ENCODE measurements around the gene SH3GL1. TPM values are rescaled to one million over a fixed set of nuclear protein-coding genes. Genes with fewer than 3 reads are reported as not detected.

SH3GL1 gene
- total RNA-seq, 1 donor from 2014 or later, result 115 TPM

GRCh38 chr19:4425537-4425936, 25.2 kb upstream of the SH3GL1 start:
- no peaks in the 10 kb centered on the region for H3K9me3 Mint-ChIP-seq (ENCODE audit: unreplicated experiment)
- H3K4me3 Mint-ChIP-seq (ENCODE audit: unreplicated experiment), result no peak overlapping the region
- DNase-seq (ENCODE audit: extremely low spot score, unreplicated experiment), result no peak
- peaks cover 5% of the 10 kb centered on the region for H3K36me3 Mint-ChIP-seq (ENCODE audit: unreplicated experiment)
- H3K4me1 Mint-ChIP-seq (ENCODE audit: unreplicated experiment), result no peaks in the 10 kb centered on the region
- no peak overlapping the region for H3K27ac Mint-ChIP-seq (ENCODE audit: unreplicated experiment)
- TF ChIP-seq CTCF (IDR thresholded peaks at IDR 0.05), result no peak
- no peaks in the 10 kb centered on the region for H3K27me3 Mint-ChIP-seq (ENCODE audit: unreplicated experiment)

GRCh38 chr19:4423416-4424126, 23.2 kb upstream of the SH3GL1 start:
- Mint-ChIP-seq H3K36me3 (ENCODE audit: unreplicated experiment) (no peaks in the 10 kb centered on the region), H3K27ac (ENCODE audit: unreplicated experiment) (no peak overlapping the region), H3K4me3 (ENCODE audit: unreplicated experiment) (no peak overlapping the region), H3K9me3 (ENCODE audit: unreplicated experiment) (no peaks in the 10 kb centered on the region), H3K4me1 (ENCODE audit: unreplicated experiment) (no peaks in the 10 kb centered on the region), H3K27me3 (ENCODE audit: unreplicated experiment) (no peaks in the 10 kb centered on the region)
- no peak for DNase-seq (ENCODE audit: extremely low spot score, unreplicated experiment)
- no peak for TF ChIP-seq CTCF (IDR thresholded peaks at IDR 0.05)

- Mint-ChIP-seq H3K4me1 (ENCODE audit: unreplicated experiment) (peaks cover 7% of the 10 kb centered on the region), H3K27ac (ENCODE audit: unreplicated experiment) (no peak overlapping the region), H3K9me3 (ENCODE audit: unreplicated experiment) (no peaks in the 10 kb centered on the region), H3K36me3 (ENCODE audit: unreplicated experiment) (peaks cover 3% of the 10 kb centered on the region), H3K27me3 (ENCODE audit: unreplicated experiment) (no peaks in the 10 kb centered on the region), H3K4me3 (ENCODE audit: unreplicated experiment) (no peak overlapping the region)
- no peak for DNase-seq (ENCODE audit: extremely low spot score, unreplicated experiment)
- no peak for TF ChIP-seq CTCF (IDR thresholded peaks at IDR 0.05)
These were observed 15.9 kb upstream of the SH3GL1 start for GRCh38 chr19:4416268-4416667.

- peaks cover 7% of the 10 kb centered on the region for H3K4me1 Mint-ChIP-seq (ENCODE audit: unreplicated experiment)
- H3K27ac Mint-ChIP-seq (ENCODE audit: unreplicated experiment), result no peak overlapping the region
- no peaks in the 10 kb centered on the region for H3K9me3 Mint-ChIP-seq (ENCODE audit: unreplicated experiment)
- no peak for DNase-seq (ENCODE audit: extremely low spot score, unreplicated experiment)
- H3K4me3 Mint-ChIP-seq (ENCODE audit: unreplicated experiment), result no peak overlapping the region
- H3K27me3 Mint-ChIP-seq (ENCODE audit: unreplicated experiment), result no peaks in the 10 kb centered on the region
- H3K36me3 Mint-ChIP-seq (ENCODE audit: unreplicated experiment), result peaks cover 3% of the 10 kb centered on the region
- TF ChIP-seq CTCF (IDR thresholded peaks at IDR 0.05), result no peak
These were observed 15.0 kb upstream of the SH3GL1 start for GRCh38 chr19:4415352-4415751.

- no peak for DNase-seq (ENCODE audit: extremely low spot score, unreplicated experiment)
- Mint-ChIP-seq H3K4me1 (ENCODE audit: unreplicated experiment) (peaks cover 7% of the 10 kb centered on the region), H3K27ac (ENCODE audit: unreplicated experiment) (no peak overlapping the region), H3K36me3 (ENCODE audit: unreplicated experiment) (peaks cover 3% of the 10 kb centered on the region), H3K9me3 (ENCODE audit: unreplicated experiment) (no peaks in the 10 kb centered on the region), H3K27me3 (ENCODE audit: unreplicated experiment) (no peaks in the 10 kb centered on the region), H3K4me3 (ENCODE audit: unreplicated experiment) (no peak overlapping the region)
- no peak for TF ChIP-seq CTCF (IDR thresholded peaks at IDR 0.05)
These were observed 14.5 kb upstream of the SH3GL1 start for GRCh38 chr19:4414800-4415321.
